Loucy (cell line): ENCODE measurements around the gene KLHL3.

Experiments used
- H2AFZ ChIP-seq: fragments of 200-600 bp; sonication (generic); 2 replicates; pipeline ENCODE4 v1.6.0; 2016; ENCODE audit warnings: antibody characterized with exemption, mild to moderate bottlenecking, low read length, moderate library complexity
- H3F3A ChIP-seq: fragments of 200-600 bp; 2 replicates; pipeline ENCODE4 v1.6.0; 2016; ENCODE audit warnings: antibody characterized with exemption, low read depth, mild to moderate bottlenecking
- H3K27me3 ChIP-seq: fragments of 200-600 bp; sonication (generic); 2 replicates; pipeline ENCODE4 v1.6.1; 2014; ENCODE audit warnings: low read length, mild to moderate bottlenecking; ENCODE audit not compliant: insufficient read depth, poor library complexity, severe bottlenecking
- H3K36me3 ChIP-seq: fragments of 200-600 bp; sonication (generic); 2 replicates; pipeline ENCODE4 v1.6.1; 2016; ENCODE audit warnings: low read length; ENCODE audit not compliant: insufficient read depth
- H3K4me1 ChIP-seq: fragments of 200-600 bp; sonication (generic); 2 replicates; pipeline ENCODE4 v1.5.1; 2014; ENCODE audit warnings: low read length, mild to moderate bottlenecking; ENCODE audit not compliant: insufficient read depth, poor library complexity, severe bottlenecking
- H3K4me2 ChIP-seq: fragments of 200-600 bp; sonication (generic); 2 replicates; pipeline ENCODE4 v1.6.0; 2014; ENCODE audit warnings: antibody characterized with exemption, low read length, low read depth, mild to moderate bottlenecking; ENCODE audit not compliant: poor library complexity, severe bottlenecking
- H3K4me3 ChIP-seq: fragments of 200-600 bp; sonication (generic); 2 replicates; pipeline ENCODE4 v1.5.1; 2014; ENCODE audit warnings: low read length, mild to moderate bottlenecking, mixed read lengths; ENCODE audit not compliant: poor library complexity, severe bottlenecking
- H3K79me2 ChIP-seq: fragments of 200-600 bp; sonication (generic); 2 replicates; pipeline ENCODE4 v1.6.1; 2014; ENCODE audit warnings: low read length; ENCODE audit not compliant: insufficient read depth
- H3K9ac ChIP-seq: fragments of 200-600 bp; sonication (generic); 2 replicates; pipeline ENCODE4 v1.6.0; 2014; ENCODE audit warnings: mild to moderate bottlenecking, low read depth, low read length, moderate library complexity; ENCODE audit not compliant: poor library complexity, severe bottlenecking
- H3K9me2 ChIP-seq: fragments of 200-600 bp; sonication (generic); replicated peaks from 2 replicates; pipeline ENCODE4 v1.6.1; 2016; ENCODE audit warnings: low read depth, low read length, mixed read lengths
- H3K9me3 ChIP-seq: fragments of 200-600 bp; sonication (generic); 2 replicates; pipeline ENCODE4 v1.6.1; 2014; ENCODE audit warnings: mild to moderate bottlenecking, antibody characterized with exemption, low read length, low read depth; ENCODE audit not compliant: insufficient read depth
- H4K20me1 ChIP-seq: fragments of 200-600 bp; sonication (generic); 2 replicates; pipeline ENCODE4 v1.6.0; 2014; ENCODE audit warnings: antibody characterized with exemption, low read length, mild to moderate bottlenecking; ENCODE audit not compliant: insufficient read depth, poor library complexity, severe bottlenecking
- CTCF ChIP-seq: fragments of 200-600 bp; sonication (generic); conservative IDR thresholded peaks from 2 replicates; pipeline ENCODE4 v1.5.1; 2014; ENCODE audit warnings: mild to moderate bottlenecking, antibody characterized with exemption, low read length
- EZH2phosphoT487 ChIP-seq: fragments of 200-600 bp; IDR thresholded peaks from 2 replicates; pipeline ENCODE4 v1.6.1; 2018; ENCODE audit warnings: antibody characterized with exemption, mild to moderate bottlenecking, moderate library complexity, borderline replicate concordance

KLHL3 gene

GRCh38 chr5:137630216-137630971, 105.5 kb downstream of the KLHL3 start:
- Histone ChIP-seq H2AFZ (no peak overlapping the region), H3K36me3 (peaks cover 5% of the 10 kb centered on the region; the same call in 1 of the 2 replicates), H3K4me2 (no peak overlapping the region), H3K9ac (no peak overlapping the region), H3K9me2 (no peaks in the 10 kb centered on the region), H4K20me1 (no peaks in the 10 kb centered on the region), H3F3A (no peaks in the 10 kb centered on the region), H3K4me1 (no peaks in the 10 kb centered on the region), H3K4me3 (no peak overlapping the region), H3K9me3 (no peaks in the 10 kb centered on the region), H3K79me2 (no peaks in the 10 kb centered on the region), H3K27me3 (no peaks in the 10 kb centered on the region)
- no peak for TF ChIP-seq CTCF
- no peak for TF ChIP-seq EZH2phosphoT487

GRCh38 chr5:137629646-137630045, 106.2 kb downstream of the KLHL3 start:
- Histone ChIP-seq H2AFZ (no peak overlapping the region), H4K20me1 (no peaks in the 10 kb centered on the region), H3K9ac (no peak overlapping the region), H3K9me2 (no peaks in the 10 kb centered on the region), H3F3A (no peaks in the 10 kb centered on the region), H3K36me3 (peaks cover 12% of the 10 kb centered on the region; the same call in 1 of the 2 replicates), H3K4me2 (no peak overlapping the region), H3K27me3 (no peaks in the 10 kb centered on the region), H3K4me1 (no peaks in the 10 kb centered on the region), H3K4me3 (no peak overlapping the region), H3K9me3 (no peaks in the 10 kb centered on the region), H3K79me2 (no peaks in the 10 kb centered on the region)
- TF ChIP-seq EZH2phosphoT487 (no peak), CTCF (peak; percentile 88)

DNA sequence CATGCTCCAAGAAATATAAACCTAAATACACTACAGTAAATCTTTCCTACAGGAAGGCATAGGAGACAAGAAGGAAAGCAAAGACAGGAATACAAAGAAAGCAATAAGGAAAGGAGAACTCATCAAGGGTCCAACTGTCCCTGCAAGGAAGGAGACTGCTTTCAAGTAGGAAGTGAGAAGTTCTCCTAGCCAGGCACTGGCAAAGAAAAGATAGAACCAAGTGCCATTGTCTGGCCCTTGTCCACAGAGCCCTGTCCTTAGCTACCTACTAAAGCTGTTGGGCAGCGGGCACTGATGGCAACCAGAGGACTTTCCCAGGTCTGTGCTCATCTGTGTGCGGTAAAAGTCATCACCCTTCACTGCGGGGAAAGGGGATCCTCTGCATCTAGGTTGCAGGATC, 108.2 kb downstream of the KLHL3 start:
- H3K36me3 ChIP-seq: peaks cover 12% of the 10 kb centered on the region; the same call in 1 of the 2 replicates
- H3K27me3 ChIP-seq: no peaks in the 10 kb centered on the region
- TF ChIP-seq CTCF (no peak), EZH2phosphoT487 (no peak)

More for the DNA sequence above, 108.2 kb downstream of the KLHL3 start:
- Histone ChIP-seq H3K9me3 (no peaks in the 10 kb centered on the region), H3K79me2 (no peaks in the 10 kb centered on the region), H3F3A (no peaks in the 10 kb centered on the region), H3K9ac (no peak overlapping the region), H3K4me3 (no peak overlapping the region), H3K4me2 (no peak overlapping the region), H3K9me2 (no peaks in the 10 kb centered on the region), H4K20me1 (no peaks in the 10 kb centered on the region), H2AFZ (no peak overlapping the region), H3K4me1 (no peaks in the 10 kb centered on the region)
